Duodenal mucosa (tissue), 2 donors: ENCODE measurements around the gene NBAS.
"Not testable (repeated sequence)": the region's sequence is repeated elsewhere in the genome, so short reads cannot be mapped to it uniquely, and the experiment has no call there.

Source experiments
- H3K27ac ChIP-seq: one replicate; pipeline ENCODE4 v1.7.0; 2013; ENCODE audit warnings: low read depth, low read length
- H3K27me3 ChIP-seq, 2 donors: one replicate each; pipeline ENCODE4 v1.7.0; 2013; ENCODE audit warnings: low read length in 2 of 2, control low read depth in 1 of 2; ENCODE audit not compliant: insufficient read depth in 2 of 2, control insufficient read depth in 1 of 2
- H3K36me3 ChIP-seq, 2 donors: one replicate each; pipeline ENCODE4 v1.7.0; 2013; ENCODE audit warnings: low read length in 2 of 2, control low read depth in 1 of 2; ENCODE audit not compliant: insufficient read depth in 2 of 2, control insufficient read depth in 1 of 2
- H3K4me1 ChIP-seq, 2 donors: one replicate each; pipeline ENCODE4 v1.7.0; 2013; ENCODE audit warnings: low read length in 2 of 2, control low read depth in 1 of 2; ENCODE audit not compliant: insufficient read depth in 2 of 2, control insufficient read depth in 1 of 2
- H3K4me3 ChIP-seq, 2 donors: one replicate each; pipeline ENCODE4 v1.7.0; 2013; ENCODE audit warnings: low read length in 2 of 2, low read depth in 1 of 2
- H3K9ac ChIP-seq, 2 donors: one replicate each; pipeline ENCODE4 v1.7.0; 2013; ENCODE audit warnings: low read length in 2 of 2, low read depth in 1 of 2
- H3K9me3 ChIP-seq, 2 donors: one replicate each; pipeline ENCODE4 v1.7.0; 2013; ENCODE audit warnings: low read length in 2 of 2, control low read depth in 1 of 2; ENCODE audit not compliant: control insufficient read depth in 1 of 2

The NBAS gene

GRCh38 chr2:15250946-15251345 lies 310.2 kb downstream of the NBAS start:
- H3K4me1 ChIP-seq, H3K9me3 ChIP-seq, H3K27ac ChIP-seq, H3K36me3 ChIP-seq, H3K27me3 ChIP-seq, H3K4me3 ChIP-seq, H3K9ac ChIP-seq: not testable (repeated sequence)

GRCh38 chr2:15246870-15247269 lies 314.3 kb downstream of the NBAS start:
- Histone ChIP-seq H3K9me3 (peaks cover 0 to 2% of the 10 kb centered on the region in 2 donors), H3K27me3 (no peaks in the 10 kb centered on the region), H3K4me3 (no peak overlapping the region), H3K9ac (no peak overlapping the region), H3K27ac (no peak overlapping the region), H3K36me3 (peaks cover 0 to 5% of the 10 kb centered on the region in 2 donors), H3K4me1 (no peaks in the 10 kb centered on the region)

GRCh38 chr2:15243762-15244161 lies 317.4 kb downstream of the NBAS start:
- H3K27me3 ChIP-seq: no peaks in the 10 kb centered on the region
- no peaks in the 10 kb centered on the region for H3K4me1 ChIP-seq
- H3K27ac ChIP-seq: no peak overlapping the region
- H3K36me3 ChIP-seq: no peaks in the 10 kb centered on the region
- H3K4me3 ChIP-seq: no peak overlapping the region
- H3K9ac ChIP-seq: no peak overlapping the region
- no peaks in the 10 kb centered on the region for H3K9me3 ChIP-seq

- Histone ChIP-seq H3K9ac (no peak overlapping the region), H3K36me3 (no peaks in the 10 kb centered on the region), H3K27ac (no peak overlapping the region), H3K4me1 (no peaks in the 10 kb centered on the region), H3K9me3 (no peaks in the 10 kb centered on the region), H3K4me3 (no peak overlapping the region), H3K27me3 (no peaks in the 10 kb centered on the region)
Measured at GRCh38 chr2:15242936-15243461, 318.1 kb downstream of the NBAS start.

GRCh38 chr2:15241929-15242328 lies 319.2 kb downstream of the NBAS start:
- Histone ChIP-seq H3K4me1 (no peaks in the 10 kb centered on the region), H3K36me3 (no peaks in the 10 kb centered on the region), H3K4me3 (no peak overlapping the region), H3K9ac (no peak overlapping the region), H3K9me3 (no peaks in the 10 kb centered on the region), H3K27me3 (no peaks in the 10 kb centered on the region), H3K27ac (no peak overlapping the region)

- no peaks in the 10 kb centered on the region for H3K4me1 ChIP-seq
- H3K36me3 ChIP-seq: no peaks in the 10 kb centered on the region
- H3K27ac ChIP-seq: no peak overlapping the region
- H3K9me3 ChIP-seq: no peaks in the 10 kb centered on the region
- H3K27me3 ChIP-seq: no peaks in the 10 kb centered on the region
- H3K4me3 ChIP-seq: no peak overlapping the region
- no peak overlapping the region for H3K9ac ChIP-seq
Measured at GRCh38 chr2:15241201-15241600, 319.9 kb downstream of the NBAS start.

GRCh38 chr2:15238028-15238427 lies 323.1 kb downstream of the NBAS start:
- H3K4me3 ChIP-seq: no peak overlapping the region
- peaks cover 4% of the 10 kb centered on the region in 2 donors for H3K36me3 ChIP-seq
- no peak overlapping the region for H3K27ac ChIP-seq
- no peaks in the 10 kb centered on the region for H3K9me3 ChIP-seq
- no peaks in the 10 kb centered on the region for H3K27me3 ChIP-seq
- H3K9ac ChIP-seq: no peak overlapping the region
- H3K4me1 ChIP-seq: no peaks in the 10 kb centered on the region

- Histone ChIP-seq H3K9ac (no peak overlapping the region), H3K9me3 (no peaks in the 10 kb centered on the region), H3K4me1 (no peaks in the 10 kb centered on the region), H3K27ac (no peak overlapping the region), H3K4me3 (no peak overlapping the region), H3K27me3 (no peaks in the 10 kb centered on the region), H3K36me3 (peaks cover 9 to 30% of the 10 kb centered on the region in 2 donors)
Measured at GRCh38 chr2:15230599-15231192, 330.4 kb downstream of the NBAS start.

- Histone ChIP-seq H3K27ac (no peak overlapping the region), H3K9ac (no peak overlapping the region), H3K27me3 (no peaks in the 10 kb centered on the region), H3K36me3 (peaks cover 4 to 27% of the 10 kb centered on the region in 2 donors), H3K4me3 (no peak overlapping the region), H3K9me3 (no peaks in the 10 kb centered on the region), H3K4me1 (no peaks in the 10 kb centered on the region)
Measured at GRCh38 chr2:15226661-15227060, 334.5 kb downstream of the NBAS start.

GRCh38 chr2:15225131-15225530 lies 336.0 kb downstream of the NBAS start:
- no peaks in the 10 kb centered on the region for H3K27me3 ChIP-seq
- H3K4me3 ChIP-seq: no peak overlapping the region
- peaks cover 4 to 18% of the 10 kb centered on the region in 2 donors for H3K36me3 ChIP-seq

More at GRCh38 chr2:15225131-15225530, 336.0 kb downstream of the NBAS start:
- H3K9ac ChIP-seq: no peak overlapping the region
- no peaks in the 10 kb centered on the region for H3K4me1 ChIP-seq
- H3K27ac ChIP-seq: no peak overlapping the region
- H3K9me3 ChIP-seq: no peaks in the 10 kb centered on the region
